OCI-LY3 (cell line): ENCODE data around the gene LCE2D.

Experiments
- EZH2phosphoT487 ChIP-seq: fragments of 200-600 bp; shearing (Covaris generic); IDR thresholded peaks from 2 replicates; pipeline ENCODE4 v1.6.1; 2018; ENCODE audit warnings: antibody characterized with exemption, mixed run types, low read depth
- TF ChIP-seq, protein P1 (sequence below): fragments of 200-600, 300-600 bp; sonication (generic); IDR thresholded peaks from 2 replicates; pipeline ENCODE4 v1.5.1; 2014; ENCODE audit warnings: antibody characterized with exemption, low read length, low read depth

DNA sequence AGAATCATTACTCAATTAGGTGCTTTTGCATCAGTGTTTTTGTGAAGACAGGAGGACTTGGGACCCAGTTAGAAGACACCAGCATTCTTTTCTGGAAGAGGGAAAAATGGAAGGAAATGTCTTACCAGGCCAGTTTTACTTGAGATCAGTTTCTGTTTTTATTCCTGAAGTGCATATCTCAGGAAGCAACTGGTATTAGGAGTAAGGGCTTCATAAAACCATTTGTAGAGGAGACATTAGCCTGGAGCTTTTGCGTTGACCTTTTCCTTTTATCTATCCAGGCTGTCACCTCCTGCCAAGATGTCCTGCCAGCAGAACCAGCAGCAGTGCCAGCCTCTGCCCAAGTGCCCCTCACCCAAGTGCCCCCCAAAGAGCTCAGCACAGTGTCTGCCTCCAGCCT is 49.7 kb upstream of the LCE2D start, which contains the start of gene LCE3B:
- TF ChIP-seq, protein P1, sequence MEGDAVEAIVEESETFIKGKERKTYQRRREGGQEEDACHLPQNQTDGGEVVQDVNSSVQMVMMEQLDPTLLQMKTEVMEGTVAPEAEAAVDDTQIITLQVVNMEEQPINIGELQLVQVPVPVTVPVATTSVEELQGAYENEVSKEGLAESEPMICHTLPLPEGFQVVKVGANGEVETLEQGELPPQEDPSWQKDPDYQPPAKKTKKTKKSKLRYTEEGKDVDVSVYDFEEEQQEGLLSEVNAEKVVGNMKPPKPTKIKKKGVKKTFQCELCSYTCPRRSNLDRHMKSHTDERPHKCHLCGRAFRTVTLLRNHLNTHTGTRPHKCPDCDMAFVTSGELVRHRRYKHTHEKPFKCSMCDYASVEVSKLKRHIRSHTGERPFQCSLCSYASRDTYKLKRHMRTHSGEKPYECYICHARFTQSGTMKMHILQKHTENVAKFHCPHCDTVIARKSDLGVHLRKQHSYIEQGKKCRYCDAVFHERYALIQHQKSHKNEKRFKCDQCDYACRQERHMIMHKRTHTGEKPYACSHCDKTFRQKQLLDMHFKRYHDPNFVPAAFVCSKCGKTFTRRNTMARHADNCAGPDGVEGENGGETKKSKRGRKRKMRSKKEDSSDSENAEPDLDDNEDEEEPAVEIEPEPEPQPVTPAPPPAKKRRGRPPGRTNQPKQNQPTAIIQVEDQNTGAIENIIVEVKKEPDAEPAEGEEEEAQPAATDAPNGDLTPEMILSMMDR: no peak
- no peak for TF ChIP-seq EZH2phosphoT487
